SH-SY5Y (cell line): ENCODE data around the gene KDM3A.

Experiments used
- GATA2 ChIP-seq: IDR thresholded peaks from 2 replicates; pipeline ENCODE4 v1.6.1; 2011; ENCODE audit warnings: mild to moderate bottlenecking, low read depth, low read length
- GATA3 ChIP-seq: IDR thresholded peaks from 2 replicates; pipeline ENCODE4 v1.6.1; 2011; ENCODE audit warnings: low read depth, mild to moderate bottlenecking, low read length, moderate library complexity

GRCh38 chr2:86512034-86512433 is 70.9 kb downstream of the KDM3A start:
- no peak for TF ChIP-seq GATA2
- no peak for TF ChIP-seq GATA3
